Measurements from ENCODE around the gene SPATA31C1.
A peak's percentile ranks its signal among the peaks of the same experiment; 100 is the strongest.
"Not testable (repeated sequence)": the region's sequence is repeated elsewhere in the genome, so short reads cannot be mapped to it uniquely, and the experiment has no call there.

Gene SPATA31C1

DNA sequence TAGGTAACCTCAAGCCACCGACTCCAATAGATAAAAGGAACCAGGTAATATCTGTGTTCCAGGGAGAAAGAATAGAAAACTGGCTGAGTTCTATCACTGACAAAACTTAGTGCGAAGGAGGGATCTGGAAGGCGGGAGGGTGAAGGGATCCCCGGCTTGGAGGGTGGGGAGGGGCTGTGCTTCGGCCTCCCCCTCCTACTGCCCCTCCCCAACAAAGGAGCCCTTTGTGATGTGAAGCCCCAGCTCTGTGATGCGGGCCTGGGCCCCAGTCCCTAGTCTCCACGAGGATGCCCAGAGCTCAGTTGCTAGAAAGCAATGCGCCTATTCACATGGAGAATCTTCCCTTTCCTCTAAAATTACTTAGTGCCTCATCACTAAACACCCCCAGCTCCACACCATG, at the start of gene SPATA31C1:
SPATA31C1 (plus strand) TSS at position 301 of the 400 bp plus-strand sequence.
- DNase-seq (ENCODE audit: low read depth in 2 of 2) = not testable (repeated sequence)

DNA sequence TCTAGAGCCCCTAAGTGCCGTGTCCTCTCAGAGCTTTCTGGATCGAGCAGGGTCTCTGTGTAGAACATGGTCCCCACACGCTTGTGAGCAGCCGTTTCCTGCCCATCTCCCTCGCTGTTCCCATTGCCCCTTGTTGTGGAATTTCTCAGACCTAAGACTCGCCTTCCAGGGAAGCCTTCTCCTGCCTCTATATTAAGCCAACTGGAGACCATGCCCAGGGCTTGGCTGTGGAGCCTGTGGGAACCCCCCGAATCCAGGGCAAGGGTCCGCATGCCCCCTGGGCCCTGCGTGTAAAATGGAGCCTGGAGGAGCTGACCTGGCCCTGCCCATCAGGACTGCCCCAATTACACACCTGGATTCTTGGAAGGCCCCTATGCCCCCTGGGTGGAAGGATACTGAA, 49.6 kb upstream of the SPATA31C1 start:
- DNase-seq (ENCODE audit: low read depth in 2 of 2) = no peak

DNA sequence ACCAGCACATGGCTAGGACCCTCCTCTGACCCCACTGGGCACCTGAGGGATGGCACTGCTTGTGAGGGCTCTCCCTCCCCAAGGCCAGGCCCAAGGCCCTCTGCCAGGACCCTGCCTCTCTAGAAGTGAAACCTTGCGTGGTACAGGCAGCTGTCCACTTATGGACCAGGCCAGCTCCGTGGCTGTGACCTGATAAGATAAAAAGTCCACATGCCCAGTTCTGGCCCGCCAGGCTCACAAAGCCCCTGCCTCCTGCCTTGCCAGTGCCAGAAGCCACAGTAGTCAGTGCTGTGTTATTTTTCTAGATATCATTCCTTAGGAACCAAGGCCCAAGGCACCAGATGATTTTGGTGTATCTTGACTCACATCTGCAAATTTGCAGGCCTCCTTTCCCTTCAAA, 49.1 kb upstream of the SPATA31C1 start:
- DNase-seq (ENCODE audit: low read depth in 2 of 2) = no peak

DNA sequence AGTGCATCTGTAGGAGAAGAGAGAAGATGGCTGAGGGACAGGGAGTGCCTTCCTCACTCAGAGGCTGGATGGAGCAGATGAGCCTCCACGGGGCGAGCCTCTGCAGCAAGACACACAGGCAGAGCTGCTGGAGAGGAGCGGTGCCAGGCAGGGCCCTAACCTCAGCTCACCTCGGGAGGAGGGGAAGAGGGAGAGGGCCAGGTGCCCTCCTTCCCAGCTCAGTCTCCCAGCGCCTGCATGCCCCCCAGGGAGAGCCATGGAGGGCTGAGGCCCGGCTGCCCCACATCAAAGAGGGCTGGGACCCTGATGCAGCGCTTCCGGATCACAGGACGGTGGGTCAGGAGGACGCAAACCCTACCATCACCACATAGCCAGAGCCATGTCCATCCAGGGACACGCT, 48.7 kb upstream of the SPATA31C1 start:
- no peak for DNase-seq (ENCODE audit: low read depth in 2 of 2)

DNA sequence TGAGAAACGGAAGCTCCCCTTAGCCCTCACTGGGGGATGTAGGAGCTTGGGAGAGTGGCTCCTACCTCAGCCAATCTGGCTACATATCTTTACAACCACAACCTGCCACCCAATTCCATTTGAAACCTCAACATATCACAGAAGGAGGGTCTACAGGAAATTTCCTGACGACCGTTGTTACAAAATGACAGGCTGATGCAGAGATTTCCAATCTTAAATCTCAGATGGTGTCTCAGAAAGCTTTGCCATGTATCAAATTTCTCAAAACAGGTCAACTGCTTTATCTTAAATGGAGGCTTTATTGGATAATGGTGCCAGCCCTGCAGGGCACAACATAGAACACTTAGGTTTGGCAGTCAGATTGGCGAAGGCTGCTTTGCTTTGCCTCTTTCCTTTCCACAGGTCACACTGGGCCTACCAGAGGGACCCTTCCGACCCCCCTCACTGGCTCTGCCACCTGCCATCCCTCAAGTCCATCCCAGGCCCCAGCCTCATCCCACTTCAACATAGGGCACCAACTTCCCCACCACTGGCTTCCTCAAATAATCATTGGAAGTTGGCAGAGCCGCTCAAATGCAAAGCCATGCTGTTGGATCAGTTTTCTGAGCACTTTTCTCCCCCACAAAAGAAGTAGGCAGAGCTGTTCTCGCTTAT, 46.2 kb upstream of the SPATA31C1 start:
- DNase-seq (ENCODE audit: low read depth in 2 of 2) = no peak

DNA sequence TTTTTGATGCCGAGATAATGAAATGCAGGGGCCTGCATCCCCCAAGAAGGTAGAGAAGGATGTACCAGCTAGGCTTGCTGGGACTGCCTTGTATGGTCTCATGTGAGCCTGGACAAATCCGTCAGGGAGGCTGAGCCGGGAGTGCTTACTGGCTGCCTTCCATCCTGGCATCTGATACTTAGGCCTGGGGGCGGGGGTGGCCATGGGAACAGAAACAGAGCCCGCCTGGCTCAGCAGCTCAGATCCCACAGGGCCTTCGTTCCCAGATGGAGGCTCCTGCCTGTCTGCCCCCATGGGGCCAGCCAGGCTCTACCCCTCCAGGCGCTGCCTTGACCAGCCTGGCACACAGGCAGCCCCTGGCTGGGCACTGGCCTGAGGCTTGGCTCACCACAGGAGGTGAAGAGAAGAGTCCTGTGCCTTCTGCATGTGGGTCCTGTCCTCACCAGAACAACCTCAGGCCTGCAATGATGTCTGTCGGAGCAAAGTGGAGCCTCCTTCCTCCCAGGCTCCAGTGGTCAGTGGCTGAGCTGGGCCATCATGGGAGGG, 45.6 kb upstream of the SPATA31C1 start:
- no peak for DNase-seq (ENCODE audit: low read depth in 2 of 2)

DNA sequence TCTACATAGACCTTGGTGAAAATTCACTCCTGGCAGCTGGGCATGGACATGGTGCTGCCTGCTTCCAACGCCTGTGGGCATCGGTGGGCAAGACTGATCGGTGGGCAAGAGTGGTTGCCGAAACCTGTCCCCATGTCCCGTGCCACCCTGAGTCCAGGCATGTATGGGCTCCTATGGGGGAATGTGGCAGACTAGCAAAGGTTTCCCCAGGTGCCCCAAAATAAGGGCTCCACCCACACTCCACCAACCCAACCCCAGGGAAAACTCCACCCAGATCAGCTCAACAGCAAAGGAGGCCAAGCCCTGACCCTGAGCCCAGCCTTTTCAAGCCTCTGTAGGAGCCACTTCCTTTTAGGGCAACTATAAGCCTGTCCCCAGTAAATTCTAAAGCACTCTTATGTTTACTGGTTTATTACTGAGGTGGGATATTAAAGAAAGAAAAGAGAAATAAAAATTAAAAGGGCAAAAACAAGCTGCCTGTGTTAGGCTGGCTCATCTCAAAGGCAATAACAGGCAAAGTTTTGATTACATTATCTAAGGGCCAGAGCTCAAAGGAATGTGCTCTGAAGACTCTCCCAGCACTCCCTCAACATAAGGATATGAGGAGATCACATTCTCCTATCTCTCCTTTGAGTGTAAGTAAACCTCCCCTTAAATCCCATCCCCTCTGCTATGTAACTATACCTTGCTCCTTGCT, 44.0 kb upstream of the SPATA31C1 start:
- DNase-seq (ENCODE audit: low read depth in 2 of 2) = no peak

DNA sequence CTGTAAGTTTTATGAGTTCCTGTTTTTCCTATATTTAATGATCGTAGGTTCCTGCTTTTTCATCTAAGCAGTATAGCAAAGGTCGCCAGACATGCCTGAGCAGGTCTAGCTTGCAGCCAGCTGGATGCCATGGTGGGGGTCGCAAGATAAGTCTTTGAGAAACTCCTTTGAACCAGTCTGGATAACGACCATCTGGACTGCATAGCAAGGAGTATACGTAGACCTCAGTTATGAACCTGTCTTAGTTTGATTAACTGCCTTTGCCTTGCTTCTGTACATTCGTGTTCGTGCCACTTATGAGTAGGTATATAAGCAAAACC, 43.5 kb upstream of the SPATA31C1 start:
- DNase-seq (ENCODE audit: low read depth in 2 of 2) = no peak

DNA sequence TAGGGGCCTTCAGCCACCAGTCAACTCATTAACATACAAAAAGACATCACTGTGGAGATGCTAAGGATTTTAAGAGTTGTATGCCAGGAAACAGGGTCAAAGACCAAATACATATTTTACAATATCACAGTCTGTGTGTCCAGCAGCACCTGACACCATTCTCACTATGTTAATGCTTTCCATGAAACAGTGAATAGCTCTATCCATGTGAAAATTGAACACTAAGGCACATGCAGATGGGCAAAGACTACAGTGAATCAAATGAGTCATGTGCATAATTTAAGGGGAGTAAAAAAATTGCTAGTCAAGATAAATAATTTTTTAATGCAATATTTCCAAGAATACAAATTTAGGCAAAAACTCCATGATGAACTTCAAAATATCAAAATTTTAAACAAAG, 42.7 kb upstream of the SPATA31C1 start:
- DNase-seq (ENCODE audit: low read depth in 2 of 2) = no peak

DNA sequence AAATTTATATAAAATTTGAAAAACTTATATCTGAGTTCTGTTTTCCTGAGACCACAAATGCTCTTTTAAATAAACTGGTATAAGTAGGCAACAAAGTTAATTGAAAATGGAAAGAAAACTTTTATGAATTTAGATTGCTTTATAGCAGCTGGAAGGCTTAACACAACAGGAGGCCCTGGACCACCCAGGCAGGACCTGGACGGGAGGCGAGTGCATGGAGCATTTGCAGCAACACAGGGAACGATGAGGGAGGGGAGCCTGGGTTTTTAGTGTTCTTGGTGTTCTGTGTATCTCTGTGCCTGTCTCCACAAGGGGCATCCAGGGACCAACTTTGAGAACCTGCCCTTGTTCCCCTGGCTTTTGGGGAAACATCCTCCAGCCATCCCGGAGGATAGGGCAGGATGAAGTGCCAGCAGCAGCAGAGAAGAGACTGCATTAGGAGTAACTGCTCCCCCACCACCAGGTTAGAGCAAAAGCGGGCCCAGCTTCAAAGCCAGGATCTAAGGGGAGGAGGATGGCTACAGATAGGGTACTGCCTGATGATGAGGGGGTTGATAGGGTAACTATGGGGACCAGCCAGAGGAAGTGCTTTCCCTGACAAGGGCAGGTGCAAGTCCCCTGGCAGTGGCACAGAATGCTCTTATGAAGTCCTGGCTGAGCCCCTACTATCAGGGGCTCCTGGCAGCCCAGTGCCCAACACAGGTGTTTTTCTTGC, 41.8 kb upstream of the SPATA31C1 start:
- no peak for DNase-seq (ENCODE audit: low read depth in 2 of 2)

DNA sequence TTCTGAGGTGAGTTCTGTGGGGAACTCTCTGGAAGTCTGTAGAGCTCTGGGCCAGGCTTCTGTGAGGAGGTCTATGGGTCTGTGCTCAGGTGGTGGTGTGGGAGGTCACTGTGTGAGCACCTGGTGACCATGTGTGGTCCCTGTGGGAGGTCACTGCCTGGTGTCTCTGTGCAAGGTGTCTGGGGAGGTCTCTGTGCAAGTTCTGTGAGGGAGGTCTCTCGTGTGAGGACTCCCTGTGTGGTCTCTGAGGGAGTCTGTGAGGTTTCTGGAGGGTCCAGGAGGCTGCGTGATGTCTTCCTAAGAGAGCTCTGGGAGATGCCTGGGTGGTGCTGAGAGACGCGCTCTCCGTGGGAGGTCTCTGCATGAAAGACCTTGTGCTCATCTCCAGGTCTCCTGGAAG, 41.1 kb upstream of the SPATA31C1 start:
- no peak for DNase-seq (ENCODE audit: low read depth in 2 of 2)

DNA sequence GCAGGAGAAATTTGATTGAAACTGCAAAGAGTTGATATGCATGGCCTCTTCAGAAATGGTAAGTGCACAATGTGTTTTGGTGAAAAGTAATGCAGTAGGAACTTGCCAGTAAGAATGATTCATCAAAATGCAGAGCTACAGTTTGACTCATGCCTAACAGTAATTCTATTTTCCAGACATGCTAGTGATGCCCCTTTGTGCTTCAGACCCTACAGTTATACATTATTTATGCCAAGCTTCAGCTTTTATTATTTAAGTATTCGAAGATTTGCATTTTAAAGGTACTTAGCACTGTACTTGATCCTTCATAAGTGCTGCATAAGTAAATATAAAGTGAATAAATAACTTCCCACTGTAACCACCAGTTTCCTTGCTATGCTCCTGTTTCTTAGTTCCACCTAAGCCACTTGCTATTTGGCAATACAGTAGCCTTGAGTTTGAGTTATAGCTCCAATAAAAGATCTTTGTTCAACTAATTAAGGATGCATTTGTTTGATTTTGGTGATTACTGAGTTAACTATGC, 38.7 kb upstream of the SPATA31C1 start:
- peak; percentile 64 for DNase-seq (ENCODE audit: low read depth in 2 of 2)

DNA sequence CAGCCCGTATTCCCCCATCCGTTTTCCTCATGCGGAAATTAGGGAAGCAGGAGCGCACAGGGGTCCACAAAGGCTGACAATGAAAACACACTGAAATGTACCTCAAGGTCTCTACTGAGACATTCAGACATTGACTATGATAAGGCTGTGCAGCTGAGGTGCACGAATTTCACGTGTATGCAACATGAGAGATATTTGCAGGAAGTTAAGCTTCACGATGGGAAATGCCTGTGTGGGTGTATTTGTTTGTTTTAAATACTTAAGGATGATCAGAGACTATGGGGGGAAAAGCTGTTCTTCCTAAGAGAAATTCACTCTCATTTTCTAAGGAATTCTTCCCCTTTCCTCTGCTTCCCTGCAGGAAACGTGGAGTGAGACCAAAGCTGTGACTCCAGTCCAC, 37.6 kb upstream of the SPATA31C1 start:
- DNase-seq (ENCODE audit: low read depth in 2 of 2) = no peak

DNA sequence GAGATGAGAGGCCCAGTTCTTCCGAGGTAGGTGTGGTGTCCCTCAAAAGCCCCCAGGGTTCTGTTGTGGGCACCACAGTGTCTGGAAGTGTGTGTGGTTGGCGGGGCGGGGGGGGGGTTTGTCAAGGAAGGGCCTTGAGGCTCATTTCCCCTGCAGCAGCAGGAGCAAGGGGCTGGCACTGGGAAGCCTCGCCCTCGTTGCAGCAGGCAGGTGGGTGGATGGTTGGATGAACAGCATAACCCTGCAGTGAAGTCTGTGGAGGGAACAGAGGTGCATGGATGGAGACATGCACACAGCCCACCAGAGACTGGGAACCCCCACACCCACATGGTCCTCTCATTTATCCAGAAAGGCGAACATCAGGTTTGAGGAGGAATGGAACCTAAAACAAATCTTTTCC, 37.1 kb upstream of the SPATA31C1 start:
- DNase-seq (ENCODE audit: low read depth in 2 of 2) = no peak

DNA sequence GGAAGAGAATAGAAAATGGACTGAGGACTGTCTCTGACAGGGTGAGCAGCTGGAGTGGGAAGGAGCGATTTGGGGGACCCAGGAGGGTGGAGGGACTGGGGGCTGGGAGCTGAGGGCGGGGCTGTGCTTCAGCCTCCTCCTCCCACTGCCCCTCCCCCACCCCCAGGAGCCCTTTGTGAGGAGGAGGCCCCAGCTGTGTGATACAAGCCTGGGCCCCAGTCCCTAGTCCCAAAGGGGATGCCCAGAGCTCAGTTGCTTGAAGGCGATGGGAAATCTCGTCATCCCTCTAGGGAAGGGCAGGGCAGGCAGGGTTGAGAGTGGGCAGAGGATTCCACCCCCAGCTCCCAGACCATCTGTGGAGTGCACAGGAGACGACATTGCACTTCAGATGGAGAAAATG, 35.1 kb upstream of the SPATA31C1 start, which contains the start of gene SPATA31E1:
SPATA31E1 (plus strand) TSS at position 251 of the 400 bp plus-strand sequence; CDS start at position 266, 15 bp downstream.
- no peak for DNase-seq (ENCODE audit: low read depth in 2 of 2)

DNA sequence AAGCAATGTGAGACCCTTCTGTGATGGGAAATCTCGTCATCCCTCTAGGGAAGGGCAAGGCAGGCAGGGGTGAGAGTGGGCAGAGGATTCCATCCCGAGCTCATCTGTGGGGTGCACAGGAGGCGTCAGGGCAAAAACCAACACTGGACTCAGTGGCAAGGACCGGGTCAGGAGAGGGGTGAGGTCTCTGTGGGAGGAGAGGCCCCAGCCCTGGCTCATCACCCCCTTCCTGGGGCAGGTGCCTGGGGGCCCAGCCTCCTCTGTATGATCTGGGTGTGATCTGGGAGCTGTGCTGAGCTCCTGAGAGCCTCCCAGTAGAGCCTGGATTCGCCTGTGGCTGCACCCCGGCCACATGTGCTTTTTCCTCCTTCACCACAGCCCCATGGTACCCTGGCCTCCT, 34.5 kb upstream of the SPATA31C1 start:
- no peak for DNase-seq (ENCODE audit: low read depth in 2 of 2)

DNA sequence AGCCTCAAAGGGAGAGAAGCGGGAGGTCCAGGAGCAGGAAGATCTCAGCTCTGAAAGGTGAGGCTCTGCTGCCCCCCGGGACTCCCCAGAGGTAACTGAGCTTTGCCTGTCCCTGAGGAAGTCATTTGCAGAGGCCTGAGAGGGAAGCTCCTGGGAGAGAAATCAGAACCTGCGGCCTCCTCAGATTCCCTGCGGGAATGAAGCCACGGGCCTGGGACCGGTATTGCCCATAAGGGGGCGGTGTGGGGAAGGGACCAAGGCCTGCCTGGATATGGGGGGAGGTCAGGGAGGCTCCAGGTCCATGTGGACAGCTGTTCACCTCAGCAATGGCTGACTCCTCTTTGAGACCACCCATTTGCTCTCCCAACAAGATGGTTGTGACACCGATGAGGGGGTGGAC, 33.8 kb upstream of the SPATA31C1 start:
- DNase-seq (ENCODE audit: low read depth in 2 of 2) = no peak

DNA sequence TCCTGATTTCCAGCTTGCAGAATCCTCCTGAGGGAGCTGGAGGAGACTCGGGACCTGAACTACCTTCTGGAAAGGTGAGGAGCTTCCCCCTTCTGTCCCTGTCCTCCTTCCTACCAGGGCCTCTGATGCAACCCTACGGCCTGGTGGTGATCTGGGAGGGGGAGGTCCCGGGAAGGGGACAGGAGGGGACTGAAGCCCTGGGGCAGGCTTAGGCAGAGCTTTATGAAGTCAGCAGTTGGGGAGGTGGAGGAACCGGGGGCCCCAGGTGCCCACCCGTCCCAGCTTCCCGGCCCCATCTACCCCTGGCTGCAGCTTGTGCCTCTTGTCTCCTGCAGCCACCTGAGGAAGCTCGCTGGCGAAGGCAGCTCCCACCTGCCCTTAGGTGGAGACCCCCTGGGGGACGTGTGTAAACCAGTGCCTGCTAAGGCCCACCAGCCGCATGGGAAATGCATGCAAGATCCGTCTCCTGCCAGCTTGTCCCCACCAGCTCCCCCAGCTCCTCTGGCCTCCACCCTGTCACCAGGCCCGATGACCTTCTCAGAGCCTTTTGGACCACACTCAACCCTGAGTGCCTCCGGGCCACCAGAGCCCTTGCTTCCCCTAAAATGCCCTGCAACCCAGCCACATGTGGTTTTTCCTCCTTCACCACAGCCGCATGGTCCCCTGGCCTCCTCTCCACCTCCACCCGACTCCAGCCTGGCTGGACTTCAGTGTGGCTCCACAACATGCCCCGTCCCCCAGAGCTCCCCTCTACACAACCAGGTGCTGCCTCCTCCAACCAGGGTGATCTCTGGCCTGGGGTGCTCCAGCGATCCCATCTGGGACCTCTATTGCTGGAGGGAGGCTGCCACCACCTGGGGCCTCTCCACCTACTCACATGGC, 32.9 kb upstream of the SPATA31C1 start:
- DNase-seq (ENCODE audit: low read depth in 2 of 2) = no peak

DNA sequence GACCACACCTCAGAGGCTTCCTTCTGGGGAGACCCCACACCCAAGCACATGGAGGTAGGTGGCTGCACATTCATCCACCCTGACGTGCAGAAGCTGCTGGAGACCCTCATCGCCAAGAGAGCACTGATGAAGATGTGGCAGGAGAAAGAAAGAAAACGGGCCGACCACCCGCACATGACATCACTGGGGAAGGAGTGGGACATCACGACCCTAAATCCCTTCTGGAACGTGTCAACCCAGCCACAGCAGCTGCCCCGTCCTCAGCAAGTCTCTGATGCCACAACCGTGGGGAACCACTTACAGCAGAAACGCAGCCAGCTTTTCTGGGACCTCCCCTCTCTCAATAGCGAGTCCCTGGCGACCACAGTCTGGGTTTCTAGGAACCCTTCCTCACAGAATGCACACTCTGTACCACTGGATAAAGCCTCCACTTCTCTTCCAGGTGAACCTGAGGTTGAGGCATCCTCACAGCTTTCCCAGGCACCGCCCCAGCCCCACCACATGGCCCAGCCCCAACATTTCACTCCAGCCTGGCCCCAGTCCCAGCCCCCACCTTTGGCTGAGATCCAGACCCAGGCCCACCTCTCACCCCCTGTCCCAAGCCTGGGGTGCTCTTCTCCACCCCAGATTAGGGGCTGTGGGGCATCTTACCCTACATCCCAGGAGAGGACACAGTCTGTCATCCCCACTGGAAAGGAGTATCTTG, 32.1 kb upstream of the SPATA31C1 start:
- DNase-seq (ENCODE audit: low read depth in 2 of 2) = no peak

DNA sequence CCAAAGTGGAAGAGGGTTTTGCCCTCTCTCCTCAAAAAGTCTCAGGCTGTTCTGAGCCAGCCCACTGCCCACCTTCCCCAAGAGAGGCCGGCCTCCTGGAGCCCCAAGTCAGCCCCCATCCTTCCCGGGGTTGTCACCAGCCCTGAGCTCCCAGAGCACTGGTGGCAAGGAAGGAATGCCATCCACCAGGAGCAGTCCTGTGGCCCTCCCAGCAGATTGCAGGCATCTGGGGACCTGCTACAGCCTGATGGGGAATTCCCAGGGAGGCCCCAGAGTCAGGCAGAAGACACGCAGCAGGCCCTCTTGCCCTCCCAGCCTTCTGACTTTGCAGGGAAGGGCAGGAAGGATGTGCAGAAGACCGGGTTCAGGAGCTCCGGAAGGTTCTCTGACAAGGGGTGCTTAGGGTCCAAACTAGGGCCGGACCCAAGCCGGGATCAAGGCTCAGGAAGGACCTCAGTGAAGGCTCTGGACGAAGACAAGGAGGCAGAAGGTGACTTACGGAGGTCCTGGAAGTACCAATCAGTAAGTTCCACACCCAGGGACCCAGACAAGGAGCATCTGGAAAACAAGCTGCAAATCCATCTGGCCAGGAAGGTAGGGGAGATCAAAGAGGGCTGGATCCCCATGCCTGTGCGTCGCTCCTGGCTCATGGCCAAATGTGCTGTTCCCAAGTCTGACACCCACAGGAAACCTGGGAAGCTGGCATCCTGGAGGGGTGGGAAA, 31.4 kb upstream of the SPATA31C1 start:
- DNase-seq (ENCODE audit: low read depth in 2 of 2) = no peak

All from fibroblast of skin of left quadriceps (primary cell).